Spleen (tissue), 7 donors: Measurements from ENCODE around the gene CISTR.

Experiments
- POLR2A ChIP-seq, 3 donors: fragments of 450-650 bp; IDR thresholded peaks; one replicate each; pipeline ENCODE4 v1.5.1; 2017; ENCODE audit warnings: antibody characterized with exemption in 3 of 3, mild to moderate bottlenecking in 1 of 3
- POLR2AphosphoS5 ChIP-seq, 3 donors: sonication (generic); formaldehyde crosslinking; IDR thresholded peaks; one replicate each; pipeline ENCODE4 v1.5.1; 2017; ENCODE audit warnings: antibody characterized with exemption in 3 of 3
- TF ChIP-seq, protein P1 (sequence below), 11 experiments: fragments of 200-600 bp in 7 of 11; fragments of 450-650 bp in 4 of 11; sonication (generic) in 4 of 11; IDR thresholded peaks in 8 of 11; conservative IDR thresholded peaks in 3 of 11; 1 replicate in 7 of 11; 2 replicates in 4 of 11; pipeline versions ENCODE4 v1.4.0 to v1.8.0; 2016 to 2021; ENCODE audit warnings: antibody characterized with exemption in 11 of 11, inconsistent platforms in 4 of 11, mild to moderate bottlenecking in 1 of 11
- donor health status: DM: no; HTN: no; CAD: no; lungs with moderate emphysema.
- donor health status: DM: no; HTN: no; CAD: no.
- donor health status: DM: no; HTN: no; CAD: no.

DNA sequence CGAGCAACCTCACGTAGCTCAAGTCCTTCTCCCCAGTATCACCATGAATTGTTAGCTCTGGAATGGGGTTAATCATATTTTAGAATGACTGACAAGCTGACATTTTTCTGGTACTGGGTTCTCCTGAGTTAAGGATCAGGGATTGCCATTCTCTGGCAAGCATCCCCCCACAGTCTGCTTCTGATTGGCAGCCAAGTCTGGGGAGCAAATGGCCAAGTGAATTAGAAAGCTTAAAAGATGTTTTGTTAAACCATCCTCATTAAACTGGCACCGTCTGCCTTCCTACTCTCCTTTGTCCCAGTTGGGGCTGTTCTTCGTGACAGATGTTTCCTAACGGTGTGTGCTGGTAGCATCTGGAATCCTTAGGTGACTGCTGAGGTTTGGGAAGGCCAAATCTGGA lies 17.2 kb upstream of the CISTR start:
- TF ChIP-seq, protein P1, sequence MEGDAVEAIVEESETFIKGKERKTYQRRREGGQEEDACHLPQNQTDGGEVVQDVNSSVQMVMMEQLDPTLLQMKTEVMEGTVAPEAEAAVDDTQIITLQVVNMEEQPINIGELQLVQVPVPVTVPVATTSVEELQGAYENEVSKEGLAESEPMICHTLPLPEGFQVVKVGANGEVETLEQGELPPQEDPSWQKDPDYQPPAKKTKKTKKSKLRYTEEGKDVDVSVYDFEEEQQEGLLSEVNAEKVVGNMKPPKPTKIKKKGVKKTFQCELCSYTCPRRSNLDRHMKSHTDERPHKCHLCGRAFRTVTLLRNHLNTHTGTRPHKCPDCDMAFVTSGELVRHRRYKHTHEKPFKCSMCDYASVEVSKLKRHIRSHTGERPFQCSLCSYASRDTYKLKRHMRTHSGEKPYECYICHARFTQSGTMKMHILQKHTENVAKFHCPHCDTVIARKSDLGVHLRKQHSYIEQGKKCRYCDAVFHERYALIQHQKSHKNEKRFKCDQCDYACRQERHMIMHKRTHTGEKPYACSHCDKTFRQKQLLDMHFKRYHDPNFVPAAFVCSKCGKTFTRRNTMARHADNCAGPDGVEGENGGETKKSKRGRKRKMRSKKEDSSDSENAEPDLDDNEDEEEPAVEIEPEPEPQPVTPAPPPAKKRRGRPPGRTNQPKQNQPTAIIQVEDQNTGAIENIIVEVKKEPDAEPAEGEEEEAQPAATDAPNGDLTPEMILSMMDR (IDR thresholded peaks at IDR 0.05 in 8 of 11, conservative IDR thresholded peaks at IDR 0.05 in 3 of 11) = no peak
- no peak for TF ChIP-seq POLR2A (IDR thresholded peaks at IDR 0.05)
- no peak for TF ChIP-seq POLR2AphosphoS5 (IDR thresholded peaks at IDR 0.05)
